HCT116 (cell line): ENCODE measurements around the gene SIVA1. TPM values are rescaled to one million over a fixed set of nuclear protein-coding genes. Genes with fewer than 3 reads are reported as not detected.

Experiments used
- ATAC-seq: fragments of 200-7000 bp; cut with Tn5 transposase; 2 replicates; pipeline ENCODE4 v1.9.1; 2020; ENCODE audit warnings: mild to moderate bottlenecking, moderate library complexity
- BruUV-seq: library from RNA; stranded (reverse); fragments of 400-500 nt; replicated peaks from 2 replicates; lab custom pipeline; 2021; lab: Mats Ljungman, UMichigan
- CTCF ChIA-PET: fragments of 300-600 bp; sonication (Branson Sonifier 250); formaldehyde crosslinking; loops from one replicate; lab custom pipeline; 2021; ENCODE audit warnings: antibody characterized with exemption; lab: Charles Lee
- POLR2A ChIA-PET: fragments of 300-600, 350-600 bp; sonication (Branson Sonifier 250); formaldehyde crosslinking; loops from one replicate; lab custom pipeline; 2021; ENCODE audit warnings: antibody characterized with exemption; lab: Charles Lee
- RAD21 ChIA-PET, 2 experiments: fragments of 300-600 bp; sonication (Branson Sonifier 250); formaldehyde crosslinking; loops; one replicate each; lab custom pipeline; 2023; ENCODE audit warnings: low total read pairs in 2 of 2; ENCODE audit not compliant: uncharacterized antibody in 2 of 2, unreplicated experiment in 2 of 2, low non-redundant PET in 1 of 2; lab: Charles Lee
- DNase-seq: peaks from one replicate; pipeline ENCODE4 v3.0.0-alpha.2; 2010; ENCODE audit warnings: low read depth, low spot score
- H2AFZ ChIP-seq: fragments of 200-600 bp; shearing (Covaris generic), sonication (generic); 2 replicates; pipeline ENCODE4 v1.6.1; 2017; ENCODE audit warnings: low read depth, mixed run types, mixed read lengths, antibody characterized with exemption, low read length; ENCODE audit not compliant: poor library complexity, severe bottlenecking
- H3K27ac ChIP-seq: 2 replicates; pipeline ENCODE4 v1.5.1; 2012; ENCODE audit warnings: low read depth, low read length
- H3K27me3 ChIP-seq: fragments of 200-600 bp; sonication (generic); 2 replicates; pipeline ENCODE4 v1.6.1; 2016; ENCODE audit warnings: mixed run types, low read length, mixed read lengths; ENCODE audit not compliant: insufficient read depth
- H3K36me3 ChIP-seq, 2 experiments: fragments of 200-500 bp in 1 of 2; fragments of 200-600 bp in 1 of 2; sonication (Bioruptor generic) in 1 of 2; sonication (generic) in 1 of 2; 2 replicates each; pipeline versions ENCODE4 v1.5.1 to v1.6.1; 2014 to 2016; ENCODE audit warnings: low read length in 2 of 2, inconsistent platforms in 1 of 2, mixed read lengths in 1 of 2, mixed run types in 1 of 2; ENCODE audit not compliant: insufficient read depth in 2 of 2, control insufficient read depth in 1 of 2
- H3K4me1 ChIP-seq, 2 experiments: fragments of 200-600 bp in 1 of 2; sonication (generic) in 1 of 2; 2 replicates each; pipeline versions ENCODE4 v1.5.1 to v1.6.1; 2012 to 2017; ENCODE audit warnings: low read length in 2 of 2, inconsistent platforms in 1 of 2, mild to moderate bottlenecking in 1 of 2, mixed read lengths in 1 of 2, mixed run types in 1 of 2, moderate library complexity in 1 of 2; ENCODE audit not compliant: insufficient read depth in 2 of 2, control insufficient read depth in 1 of 2
- H3K4me2 ChIP-seq: fragments of 200-600 bp; sonication (generic); 2 replicates; pipeline ENCODE4 v1.6.1; 2017; ENCODE audit warnings: mixed run types, low read length, mixed read lengths
- H3K4me3 ChIP-seq, 2 experiments: fragments of 200-600 bp in 1 of 2; sonication (generic) in 1 of 2; replicated peaks in 1 of 2; 2 replicates each; pipeline ENCODE4 v1.5.1; 2011 to 2016; ENCODE audit warnings: low read length in 2 of 2, control low read depth in 1 of 2, low read depth in 1 of 2, mild to moderate bottlenecking in 1 of 2, mixed read lengths in 1 of 2, mixed run types in 1 of 2
- H3K79me2 ChIP-seq: fragments of 200-600 bp; sonication (generic); 2 replicates; pipeline ENCODE4 v1.6.1; 2017; ENCODE audit warnings: mild to moderate bottlenecking, mixed run types, low read length, moderate library complexity, mixed read lengths; ENCODE audit not compliant: insufficient read depth
- H3K9ac ChIP-seq: fragments of 200-600 bp; sonication (generic); 2 replicates; pipeline ENCODE4 v1.6.1; 2016; ENCODE audit warnings: low read length, mixed read lengths
- H3K9me2 ChIP-seq: fragments of 200-600 bp; sonication (generic), shearing (Covaris generic); 2 replicates; pipeline ENCODE4 v1.6.1; 2017; ENCODE audit warnings: mixed run types, mild to moderate bottlenecking, moderate library complexity; ENCODE audit not compliant: insufficient read depth
- H3K9me3 ChIP-seq, 2 experiments: fragments of 200-500 bp in 1 of 2; fragments of 200-600 bp in 1 of 2; sonication (Bioruptor generic) in 1 of 2; sonication (generic) in 1 of 2; 2 replicates each; pipeline ENCODE4 v1.6.1; 2014 to 2017; ENCODE audit warnings: low read length in 2 of 2, mixed read lengths in 2 of 2, inconsistent platforms in 1 of 2, low read depth in 1 of 2, mild to moderate bottlenecking in 1 of 2, mixed run types in 1 of 2, moderate library complexity in 1 of 2; ENCODE audit not compliant: control insufficient read depth in 1 of 2, insufficient read depth in 1 of 2
- H4K20me1 ChIP-seq: fragments of 200-600 bp; sonication (generic), shearing (Covaris generic); 2 replicates; pipeline ENCODE4 v1.6.1; 2017; ENCODE audit warnings: mixed run types, mild to moderate bottlenecking, moderate library complexity; ENCODE audit not compliant: insufficient read depth
- CBX3 ChIP-seq: IDR thresholded peaks from 2 replicates; pipeline ENCODE4 v1.6.1; 2012; ENCODE audit warnings: low read depth
- CEBPB ChIP-seq: IDR thresholded peaks from 2 replicates; pipeline ENCODE4 v1.6.1; 2012; ENCODE audit warnings: low read depth
- ELF1 ChIP-seq: IDR thresholded peaks from 2 replicates; pipeline ENCODE4 v1.6.1; 2012; ENCODE audit warnings: low read depth, borderline replicate concordance
- EZH2phosphoT487 ChIP-seq: fragments of 200-600 bp; IDR thresholded peaks from 2 replicates; pipeline ENCODE4 v1.6.1; 2018; ENCODE audit warnings: antibody characterized with exemption, borderline replicate concordance
- FOSL1 ChIP-seq: IDR thresholded peaks from 2 replicates; pipeline ENCODE4 v1.6.1; 2012; ENCODE audit warnings: low read depth
- JUND ChIP-seq: IDR thresholded peaks from 2 replicates; pipeline ENCODE4 v1.6.1; 2012
- POLR2A ChIP-seq: IDR thresholded peaks from 2 replicates; pipeline ENCODE4 v1.7.0; 2011; ENCODE audit warnings: borderline replicate concordance; ENCODE audit not compliant: insufficient read depth, insufficient read length; ENCODE audit errors: extremely low read depth
- POLR2AphosphoS5 ChIP-seq: IDR thresholded peaks from 2 replicates; pipeline ENCODE4 v1.6.1; 2011; ENCODE audit warnings: mild to moderate bottlenecking, low read depth, low read length, moderate library complexity
- RAD21 ChIP-seq: IDR thresholded peaks from 2 replicates; pipeline ENCODE4 v1.6.1; 2012; ENCODE audit warnings: low read depth, mild to moderate bottlenecking
- SRF ChIP-seq: IDR thresholded peaks from 2 replicates; pipeline ENCODE4 v1.6.1; 2012; ENCODE audit warnings: low read depth
- TCF7L2 ChIP-seq: IDR thresholded peaks from 2 replicates; pipeline ENCODE4 v1.7.0; 2011; ENCODE audit warnings: borderline replicate concordance, inconsistent platforms; ENCODE audit not compliant: insufficient read depth, insufficient read length; ENCODE audit errors: extremely low read depth
- YY1 ChIP-seq: IDR thresholded peaks from 2 replicates; pipeline ENCODE4 v1.6.1; 2011; ENCODE audit warnings: low read length, low read depth, moderate library complexity, mild to moderate bottlenecking; ENCODE audit not compliant: insufficient replicate concordance; ENCODE audit errors: extremely low read depth
- ZFX ChIP-seq: fragments of 450-650 bp; IDR thresholded peaks from 2 replicates; pipeline ENCODE4 v1.6.1; 2017
- ZNF274 ChIP-seq: fragments of 200-500 bp; sonication (Bioruptor generic); IDR thresholded peaks from 2 replicates; pipeline ENCODE4 v1.6.1; 2014; ENCODE audit warnings: mild to moderate bottlenecking, low read depth, low read length, inconsistent platforms
- intact Hi-C: fragments of 100-400 bp; cut with micrococcal nuclease; formaldehyde crosslinking; loops from 2 replicates; pipeline ENCODE4 v1.10.0; 2022
- total RNA-seq: library from RNA; stranded (reverse); gene quantifications from one replicate; pipeline ENCODE4 v1.2.1, GENCODE V29; 2021; ENCODE audit not compliant: unreplicated experiment
- TF ChIP-seq, protein P1 (sequence below), 3 experiments: fragments of 200-600 bp in 1 of 3; sonication (generic) in 1 of 3; IDR thresholded peaks in 2 of 3; conservative IDR thresholded peaks in 1 of 3; 2 replicates each; pipeline ENCODE4 v1.5.1; 2012 to 2017; ENCODE audit warnings: low read depth in 2 of 3, low read length in 2 of 3, antibody characterized with exemption in 1 of 3, borderline replicate concordance in 1 of 3, control low read depth in 1 of 3, mild to moderate bottlenecking in 1 of 3, mixed read lengths in 1 of 3, mixed run types in 1 of 3, moderate library complexity in 1 of 3; ENCODE audit not compliant: insufficient read depth in 1 of 3
- TF ChIP-seq, protein P2 (sequence below): IDR thresholded peaks from 2 replicates; pipeline ENCODE4 v1.6.1; 2011; ENCODE audit warnings: mild to moderate bottlenecking, low read length, moderate library complexity; ENCODE audit not compliant: insufficient replicate concordance; ENCODE audit errors: extremely low read depth
- TF ChIP-seq, protein P3 (sequence below): IDR thresholded peaks from 2 replicates; pipeline ENCODE4 v1.6.1; 2012

The SIVA1 gene
- total RNA-seq, 1 experiment from 2014 or later, result 141 TPM

DNA sequence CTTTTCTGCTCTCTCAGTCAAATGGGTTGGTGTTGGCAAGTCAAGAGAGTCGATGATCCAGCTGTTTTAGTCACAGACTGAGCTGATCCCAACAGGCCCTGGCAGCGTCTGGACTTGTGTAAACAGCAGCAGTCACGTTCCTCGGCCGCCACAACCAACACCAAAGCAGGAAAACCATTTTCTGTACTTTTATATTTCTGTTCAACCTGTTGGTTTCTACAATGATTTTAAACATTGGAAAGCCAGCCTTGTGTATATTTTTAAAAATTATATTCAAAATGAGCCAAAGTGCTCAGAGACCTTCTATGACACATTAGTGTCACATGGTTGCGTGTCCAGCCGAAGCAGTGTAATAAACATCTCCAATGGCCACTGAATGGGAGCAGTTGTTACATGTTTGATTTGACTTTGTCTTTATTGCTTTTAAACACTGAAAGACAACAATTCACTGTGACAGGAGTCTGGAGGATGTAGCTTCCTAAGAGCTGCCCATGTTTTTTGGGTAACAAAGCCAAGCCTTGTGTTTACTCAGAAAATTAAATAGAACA is 5.9 kb upstream of the SIVA1 start (continued):
- TF ChIP-seq, protein P1, sequence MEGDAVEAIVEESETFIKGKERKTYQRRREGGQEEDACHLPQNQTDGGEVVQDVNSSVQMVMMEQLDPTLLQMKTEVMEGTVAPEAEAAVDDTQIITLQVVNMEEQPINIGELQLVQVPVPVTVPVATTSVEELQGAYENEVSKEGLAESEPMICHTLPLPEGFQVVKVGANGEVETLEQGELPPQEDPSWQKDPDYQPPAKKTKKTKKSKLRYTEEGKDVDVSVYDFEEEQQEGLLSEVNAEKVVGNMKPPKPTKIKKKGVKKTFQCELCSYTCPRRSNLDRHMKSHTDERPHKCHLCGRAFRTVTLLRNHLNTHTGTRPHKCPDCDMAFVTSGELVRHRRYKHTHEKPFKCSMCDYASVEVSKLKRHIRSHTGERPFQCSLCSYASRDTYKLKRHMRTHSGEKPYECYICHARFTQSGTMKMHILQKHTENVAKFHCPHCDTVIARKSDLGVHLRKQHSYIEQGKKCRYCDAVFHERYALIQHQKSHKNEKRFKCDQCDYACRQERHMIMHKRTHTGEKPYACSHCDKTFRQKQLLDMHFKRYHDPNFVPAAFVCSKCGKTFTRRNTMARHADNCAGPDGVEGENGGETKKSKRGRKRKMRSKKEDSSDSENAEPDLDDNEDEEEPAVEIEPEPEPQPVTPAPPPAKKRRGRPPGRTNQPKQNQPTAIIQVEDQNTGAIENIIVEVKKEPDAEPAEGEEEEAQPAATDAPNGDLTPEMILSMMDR (IDR thresholded peaks at IDR 0.05 in 2 of 3, conservative IDR thresholded peaks at IDR 0.05 in 1 of 3; ENCODE audit: borderline replicate concordance in 1 of 3, insufficient read depth in 1 of 3, low read depth in 2 of 3, low read length in 2 of 3), result no peak

DNA sequence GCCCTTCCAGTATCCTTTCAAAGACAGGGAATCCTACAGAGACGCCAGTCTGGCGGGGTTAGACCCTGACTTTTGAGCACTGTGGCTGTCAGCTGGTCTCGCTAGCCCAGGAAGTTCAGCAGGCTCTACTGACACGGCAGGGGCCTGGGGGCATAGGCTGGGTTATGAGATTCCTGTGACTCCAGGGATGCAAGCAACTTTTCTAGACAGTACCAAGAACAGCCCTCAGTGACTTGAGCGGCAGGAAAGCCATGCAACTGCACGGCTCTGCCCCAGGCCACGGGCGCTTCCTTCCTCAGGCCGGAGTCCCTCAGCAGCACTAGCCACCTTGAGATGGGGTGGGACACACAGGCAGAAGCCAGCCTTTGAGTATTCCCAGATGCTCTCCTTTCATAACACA is 5.1 kb upstream of the SIVA1 start:
- H3K36me3 ChIP-seq, result no peaks in the 10 kb centered on the region
- TF ChIP-seq ELF1, result no peak
- no peak for TF ChIP-seq CEBPB
- no peak for TF ChIP-seq JUND
- no peak for TF ChIP-seq RAD21
- TF ChIP-seq ZFX, result no peak
- TF ChIP-seq SRF, result no peak
- TF ChIP-seq CBX3, result no peak
- TF ChIP-seq ZNF274, result no peak
- TF ChIP-seq FOSL1, result no peak
- TF ChIP-seq POLR2A, result no peak
- TF ChIP-seq, protein P2, sequence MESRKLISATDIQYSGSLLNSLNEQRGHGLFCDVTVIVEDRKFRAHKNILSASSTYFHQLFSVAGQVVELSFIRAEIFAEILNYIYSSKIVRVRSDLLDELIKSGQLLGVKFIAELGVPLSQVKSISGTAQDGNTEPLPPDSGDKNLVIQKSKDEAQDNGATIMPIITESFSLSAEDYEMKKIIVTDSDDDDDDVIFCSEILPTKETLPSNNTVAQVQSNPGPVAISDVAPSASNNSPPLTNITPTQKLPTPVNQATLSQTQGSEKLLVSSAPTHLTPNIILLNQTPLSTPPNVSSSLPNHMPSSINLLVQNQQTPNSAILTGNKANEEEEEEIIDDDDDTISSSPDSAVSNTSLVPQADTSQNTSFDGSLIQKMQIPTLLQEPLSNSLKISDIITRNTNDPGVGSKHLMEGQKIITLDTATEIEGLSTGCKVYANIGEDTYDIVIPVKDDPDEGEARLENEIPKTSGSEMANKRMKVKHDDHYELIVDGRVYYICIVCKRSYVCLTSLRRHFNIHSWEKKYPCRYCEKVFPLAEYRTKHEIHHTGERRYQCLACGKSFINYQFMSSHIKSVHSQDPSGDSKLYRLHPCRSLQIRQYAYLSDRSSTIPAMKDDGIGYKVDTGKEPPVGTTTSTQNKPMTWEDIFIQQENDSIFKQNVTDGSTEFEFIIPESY, result no peak
- TF ChIP-seq, protein P3, sequence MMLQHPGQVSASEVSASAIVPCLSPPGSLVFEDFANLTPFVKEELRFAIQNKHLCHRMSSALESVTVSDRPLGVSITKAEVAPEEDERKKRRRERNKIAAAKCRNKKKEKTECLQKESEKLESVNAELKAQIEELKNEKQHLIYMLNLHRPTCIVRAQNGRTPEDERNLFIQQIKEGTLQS, result no peak
- TF ChIP-seq YY1, result no peak
- TF ChIP-seq TCF7L2, result no peak
- TF ChIP-seq EZH2phosphoT487, result no peak
- TF ChIP-seq, protein P1 (IDR thresholded peaks at IDR 0.05 in 2 of 3, conservative IDR thresholded peaks at IDR 0.05 in 1 of 3; ENCODE audit: borderline replicate concordance in 1 of 3, insufficient read depth in 1 of 3, low read depth in 2 of 3, low read length in 2 of 3), result no peak
- TF ChIP-seq POLR2AphosphoS5, result no peak
- TF ChIP-seq, all 23 proteins: peak for 0
- ATAC-seq, result no peak

More for the DNA sequence above, 5.1 kb upstream of the SIVA1 start:
- Histone ChIP-seq H3K79me2 (no peaks in the 10 kb centered on the region), H3K27me3 (no peaks in the 10 kb centered on the region), H3K9me3 (no peaks in the 10 kb centered on the region), H3K4me2 (no peak overlapping the region), H3K9ac (no peak overlapping the region), H3K4me3 (no peak overlapping the region), H2AFZ (no peak overlapping the region), H3K4me1 (peaks cover 14 to 23% of the 10 kb centered on the region in 2 experiments), H3K9me2 (no peaks in the 10 kb centered on the region), H4K20me1 (no peaks in the 10 kb centered on the region), H3K27ac (no peak overlapping the region)
- DNase-seq, result no peak
- intact Hi-C loops, result no loop called here
- ChIA-PET POLR2A (no interaction called here), CTCF (no interaction called here), RAD21 (no interaction called here)
- no TSS peak for BruUV-seq
